Gastroesophageal sphincter (tissue), 3 donors: ENCODE measurements around the gene NUTM1.

Experiments used
- CTCF ChIP-seq, 4 experiments: fragments of 200-600 bp in 2 of 4; fragments of 450-650 bp in 2 of 4; sonication (generic) in 1 of 4; IDR thresholded peaks; one replicate each; pipeline ENCODE4 v1.5.1; 2017 to 2019; ENCODE audit warnings: antibody characterized with exemption in 4 of 4, mild to moderate bottlenecking in 2 of 4, moderate library complexity in 2 of 4
- EP300 ChIP-seq: sonication (generic); formaldehyde crosslinking; IDR thresholded peaks from one replicate; pipeline ENCODE4 v1.6.1; 2017; ENCODE audit warnings: antibody characterized with exemption, mild to moderate bottlenecking
- POLR2A ChIP-seq, 2 donors: fragments of 450-650 bp; IDR thresholded peaks; one replicate each; pipeline ENCODE4 v1.6.1; 2017; ENCODE audit warnings: antibody characterized with exemption in 2 of 2, mild to moderate bottlenecking in 2 of 2, moderate library complexity in 1 of 2
- POLR2AphosphoS5 ChIP-seq: sonication (generic); formaldehyde crosslinking; IDR thresholded peaks from one replicate; pipeline ENCODE4 v1.6.1; 2017; ENCODE audit warnings: antibody characterized with exemption

DNA sequence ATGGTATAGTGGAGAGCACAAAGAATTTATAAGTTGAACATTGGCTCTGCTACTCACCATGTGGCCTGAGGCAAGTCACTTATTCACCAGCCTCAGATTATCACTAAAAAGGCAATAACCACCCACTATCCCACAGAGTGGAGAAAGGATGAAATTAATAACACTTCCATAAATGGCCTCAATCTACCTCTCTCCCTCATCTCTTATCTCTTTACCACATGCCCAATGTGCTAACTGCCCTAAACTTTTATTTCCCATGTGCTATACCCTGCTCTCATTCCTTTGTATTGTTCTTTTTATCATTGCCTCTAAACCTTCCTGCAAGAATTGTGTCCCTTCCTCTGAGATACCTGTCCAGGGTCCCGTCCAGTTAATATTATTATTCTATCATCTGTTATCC, 31.6 kb upstream of the NUTM1 start:
- TF ChIP-seq CTCF (IDR thresholded peaks at IDR 0.05), result no peak
- TF ChIP-seq POLR2A (IDR thresholded peaks at IDR 0.05), result no peak
- no peak for TF ChIP-seq POLR2AphosphoS5
- TF ChIP-seq EP300, result no peak
